ENCODE measurements around the gene GRIP1.

DNA sequence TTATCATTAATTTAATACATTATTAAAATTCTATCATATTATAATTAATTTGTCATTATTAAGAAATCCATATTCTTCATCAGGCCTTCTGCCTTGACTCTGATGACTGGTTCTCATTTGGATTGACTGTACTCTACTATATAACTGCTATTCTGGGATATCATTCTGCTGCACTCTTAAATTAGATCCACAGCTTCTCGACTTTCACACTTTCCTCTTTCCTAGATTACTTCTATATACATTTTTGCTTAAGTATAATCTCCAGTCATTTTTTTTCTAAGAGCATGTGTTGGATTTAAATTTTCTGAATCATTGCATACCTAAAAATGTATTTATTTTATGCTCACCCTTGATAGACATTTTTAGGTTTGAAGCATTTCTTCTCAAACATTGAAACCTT lies 12.4 kb downstream of the GRIP1 start:
- TF ChIP-seq CTCF (IDR thresholded peaks at IDR 0.05; ENCODE audit: low read length) (no peak), EZH2 (optimal IDR thresholded peaks at IDR 0.05; ENCODE audit: low read depth, low read length) (no peak), EZH2phosphoT487 (IDR thresholded peaks at IDR 0.05; ENCODE audit: low read length) (no peak)
